WTC11 (cell line): ENCODE data around the gene MIPOL1.
"Not testable (repeated sequence)": the region's sequence is repeated elsewhere in the genome, so short reads cannot be mapped to it uniquely, and the experiment has no call there.

Source experiments
- CTCF ChIP-seq: fragments of 200-600 bp; IDR thresholded peaks from 2 replicates; pipeline ENCODE4 v1.8.0; 2022; ENCODE audit warnings: antibody characterized with exemption
- USF1 ChIP-seq: sonication (generic); formaldehyde crosslinking; IDR thresholded peaks from 2 replicates; pipeline ENCODE4 v1.8.0; 2022; ENCODE audit warnings: mild to moderate bottlenecking, missing genetic modification reagents

DNA sequence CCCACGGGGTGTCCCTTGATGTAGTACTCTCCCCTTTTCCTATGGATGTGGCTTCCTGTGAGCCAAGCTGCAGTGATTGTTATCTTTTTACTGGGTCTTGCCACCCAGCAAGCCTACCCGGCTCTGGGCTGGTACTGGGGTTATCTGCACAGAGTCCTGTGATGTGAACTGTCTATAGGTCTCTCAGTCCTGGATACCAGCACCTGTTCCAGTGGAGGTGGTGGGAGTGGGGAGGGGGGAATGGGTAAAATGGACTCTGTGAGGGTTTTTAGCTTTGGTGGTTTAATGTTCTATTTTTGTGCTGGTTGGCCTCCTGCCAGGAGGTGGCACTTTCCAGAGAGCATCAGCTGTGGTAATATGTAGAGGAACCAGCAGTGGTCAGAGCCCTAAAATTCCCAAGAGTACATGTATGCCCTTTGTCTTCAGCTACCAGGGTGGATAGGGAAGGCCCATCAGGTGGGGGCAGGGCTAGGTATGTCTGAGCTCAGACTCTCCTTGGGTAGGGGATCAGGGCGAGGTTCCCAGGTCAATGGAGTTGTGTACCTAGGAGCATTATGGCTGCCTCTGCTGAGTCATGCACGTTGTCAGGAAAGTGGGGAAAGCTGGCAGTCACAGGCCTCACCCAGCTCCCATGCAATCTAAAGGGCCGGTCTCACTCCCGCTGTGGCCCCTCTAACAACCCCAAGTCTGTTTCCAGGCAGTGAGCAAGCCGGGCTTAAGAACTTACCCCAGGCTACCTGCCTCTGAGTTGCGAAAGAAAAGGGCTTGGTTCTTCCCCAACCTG is 199.6 kb downstream of the MIPOL1 start:
- not testable (repeated sequence) for TF ChIP-seq CTCF; USF1 (CRISPR knock-in tag)
